H1 (cell line): ENCODE results near the gene AGPAT4. TPM values are rescaled to one million over a fixed set of nuclear protein-coding genes. Genes with fewer than 3 reads are reported as not detected.

Experiments used
- CTCF ChIA-PET: fragments of 300-600 bp; sonication (Branson Sonifier 250); formaldehyde crosslinking; loops from one replicate; lab custom pipeline; 2021; ENCODE audit not compliant: partially characterized antibody; lab: Charles Lee
- POLR2A ChIA-PET: fragments of 300-600 bp; sonication (Branson Sonifier 250); formaldehyde crosslinking; loops from one replicate; lab custom pipeline; 2021; ENCODE audit warnings: inconsistent platforms; ENCODE audit not compliant: partially characterized antibody; lab: Charles Lee
- DNase-seq, 2 experiments: peaks; one replicate each; pipeline versions ENCODE4 v3.0.0 to v3.0.0-alpha.2; 2010 to 2022; ENCODE audit warnings: low spot score in 2 of 2, low read depth in 1 of 2, mixed read lengths in 1 of 2
- FAIRE-seq: peaks from 2 replicates; lab custom pipeline; 2011; peaks lifted over from hg19 to GRCh38; lab: Jason Lieb, UNC
- H2AFZ ChIP-seq: 2 replicates; pipeline ENCODE4 v1.8.1; 2012; ENCODE audit warnings: low read length, inconsistent platforms
- H2AK5ac ChIP-seq: 2 replicates; pipeline ENCODE4 v1.6.1; 2013; ENCODE audit warnings: low read depth, low read length
- H2BK120ac ChIP-seq: replicated peaks from 2 replicates; pipeline ENCODE3; 2013; ENCODE audit warnings: low read depth, low read length, inconsistent platforms
- H2BK12ac ChIP-seq: 2 replicates; pipeline ENCODE4 v1.6.1; 2013; ENCODE audit warnings: low read depth, low read length
- H2BK15ac ChIP-seq: 2 replicates; pipeline ENCODE4 v1.6.1; 2013; ENCODE audit warnings: low read length
- H2BK20ac ChIP-seq: 2 replicates; pipeline ENCODE4 v1.6.1; 2013; ENCODE audit warnings: low read length
- H2BK5ac ChIP-seq: 2 replicates; pipeline ENCODE4 v1.6.1; 2013; ENCODE audit warnings: low read depth, low read length
- H3K14ac ChIP-seq: 2 replicates; pipeline ENCODE4 v1.6.1; 2013; ENCODE audit warnings: inconsistent platforms; ENCODE audit not compliant: insufficient read length
- H3K18ac ChIP-seq: 2 replicates; pipeline ENCODE4 v1.6.1; 2013; ENCODE audit warnings: low read length; ENCODE audit errors: extremely low read depth
- H3K23ac ChIP-seq: 2 replicates; pipeline ENCODE4 v1.6.1; 2013; ENCODE audit warnings: inconsistent platforms; ENCODE audit not compliant: insufficient read length
- H3K23me2 ChIP-seq: 2 replicates; pipeline ENCODE4 v1.6.1; 2013; ENCODE audit warnings: low read depth, low read length
- H3K27ac ChIP-seq: 2 replicates; pipeline ENCODE4 v1.6.1; 2011; ENCODE audit warnings: low read depth, low read length, inconsistent platforms
- H3K27me3 ChIP-seq, 4 experiments: replicated peaks in 1 of 4; 1 replicate in 1 of 4; 2 replicates in 3 of 4; pipeline versions ENCODE4 v1.6.1 to v1.8.1; 2011 to 2013; ENCODE audit warnings: low read length in 3 of 4, mild to moderate bottlenecking in 3 of 4, inconsistent platforms in 2 of 4, mixed read lengths in 2 of 4, moderate library complexity in 1 of 4; ENCODE audit not compliant: control insufficient read depth in 3 of 4, insufficient read depth in 3 of 4; ENCODE audit errors: extremely low read depth in 1 of 4
- H3K36me3 ChIP-seq, 4 experiments: 2 replicates each; pipeline versions ENCODE4 v1.6.1 to v1.8.1; 2011 to 2013; ENCODE audit warnings: mild to moderate bottlenecking in 4 of 4, low read length in 3 of 4, moderate library complexity in 2 of 4, control low read depth in 1 of 4, inconsistent platforms in 1 of 4; ENCODE audit not compliant: insufficient read depth in 4 of 4, control insufficient read depth in 2 of 4
- H3K4ac ChIP-seq: replicated peaks from 2 replicates; pipeline ENCODE3; 2013; ENCODE audit warnings: low read length, low read depth, mixed read lengths, inconsistent platforms; ENCODE audit not compliant: insufficient read length
- H3K4me1 ChIP-seq, 4 experiments: replicated peaks in 1 of 4; 1 replicate in 1 of 4; 2 replicates in 3 of 4; pipeline versions ENCODE4 v1.6.1 to v1.8.1; 2011 to 2013; ENCODE audit warnings: low read length in 3 of 4, inconsistent platforms in 2 of 4, mixed read lengths in 1 of 4; ENCODE audit not compliant: insufficient read depth in 4 of 4, control insufficient read depth in 3 of 4
- H3K4me2 ChIP-seq, 2 experiments: 2 replicates each; pipeline versions ENCODE4 v1.6.1 to v1.8.1; 2011 to 2013; ENCODE audit warnings: low read depth in 2 of 2, low read length in 2 of 2, control low read depth in 1 of 2, inconsistent platforms in 1 of 2, mild to moderate bottlenecking in 1 of 2; ENCODE audit not compliant: insufficient read depth in 1 of 2
- H3K4me3 ChIP-seq, 4 experiments: fragments of 200-600, 300-600 bp in 1 of 4; sonication (generic), shearing (Covaris generic), sonication (Bioruptor Twin) in 1 of 4; 2 replicates each; pipeline versions ENCODE4 v1.5.1 to v1.8.1; 2011 to 2016; ENCODE audit warnings: low read length in 4 of 4, low read depth in 3 of 4, control low read depth in 2 of 4, inconsistent platforms in 2 of 4, mild to moderate bottlenecking in 2 of 4, mixed read lengths in 1 of 4, moderate library complexity in 1 of 4; ENCODE audit not compliant: insufficient read depth in 2 of 4; ENCODE audit errors: extremely low read depth in 1 of 4
- H3K56ac ChIP-seq: replicated peaks from 2 replicates; pipeline ENCODE3; 2013; ENCODE audit warnings: low read depth, mild to moderate bottlenecking, mixed read lengths, low read length, inconsistent platforms; ENCODE audit not compliant: insufficient read length
- H3K79me1 ChIP-seq: 2 replicates; pipeline ENCODE4 v1.6.1; 2013; ENCODE audit warnings: low read depth, low read length, control low read depth
- H3K79me2 ChIP-seq, 2 experiments: 2 replicates each; pipeline versions ENCODE4 v1.6.1 to v1.8.1; 2012 to 2013; ENCODE audit warnings: low read length in 2 of 2, mild to moderate bottlenecking in 2 of 2, inconsistent platforms in 1 of 2; ENCODE audit not compliant: insufficient read depth in 2 of 2, control insufficient read depth in 1 of 2
- H3K9ac ChIP-seq, 4 experiments: replicated peaks in 1 of 4; 1 replicate in 1 of 4; 2 replicates in 3 of 4; pipeline versions ENCODE4 v1.6.1 to v1.8.1; 2011 to 2013; ENCODE audit warnings: low read depth in 3 of 4, low read length in 3 of 4, control low read depth in 2 of 4, mild to moderate bottlenecking in 2 of 4, moderate library complexity in 2 of 4, inconsistent platforms in 1 of 4; ENCODE audit errors: extremely low read depth in 1 of 4
- H3K9me3 ChIP-seq, 2 experiments: 2 replicates each; pipeline versions ENCODE4 v1.6.1 to v1.8.1; 2012 to 2013; ENCODE audit warnings: mild to moderate bottlenecking in 2 of 2, moderate library complexity in 2 of 2, control low read depth in 1 of 2, inconsistent platforms in 1 of 2, low read depth in 1 of 2, low read length in 1 of 2, mixed read lengths in 1 of 2; ENCODE audit not compliant: insufficient read depth in 2 of 2
- H4K20me1 ChIP-seq, 2 experiments: replicated peaks in 1 of 2; 2 replicates each; pipeline versions ENCODE3 to v1.8.1; 2011 to 2013; ENCODE audit warnings: inconsistent platforms in 2 of 2, low read length in 2 of 2, mild to moderate bottlenecking in 1 of 2; ENCODE audit not compliant: insufficient read depth in 2 of 2, control insufficient read depth in 1 of 2
- H4K5ac ChIP-seq: 2 replicates; pipeline ENCODE4 v1.6.1; 2013; ENCODE audit warnings: low read length, low read depth, mixed read lengths, inconsistent platforms; ENCODE audit not compliant: insufficient read length
- H4K8ac ChIP-seq: 2 replicates; pipeline ENCODE4 v1.8.0; 2013; ENCODE audit warnings: mild to moderate bottlenecking, moderate library complexity, low read length, inconsistent platforms; ENCODE audit not compliant: insufficient read depth; ENCODE audit errors: extremely low read depth
- H4K91ac ChIP-seq: replicated peaks from 2 replicates; pipeline ENCODE3; 2013; ENCODE audit warnings: low read length, mixed read lengths, inconsistent platforms; ENCODE audit not compliant: insufficient read length
- ASH2L ChIP-seq: fragments of 200-600, 300-600 bp; sonication (generic); IDR thresholded peaks from one replicate; pipeline ENCODE4 v1.7.1; 2017; ENCODE audit warnings: low read length
- CBX5 ChIP-seq: fragments of 300-800, 300-1000 bp; sonication (generic); IDR thresholded peaks from 2 replicates; pipeline ENCODE4 v1.7.1; 2016; ENCODE audit warnings: antibody characterized with exemption, low read length, low read depth
- GABPA ChIP-seq: IDR thresholded peaks from 2 replicates; pipeline ENCODE4 v1.6.1; 2011; ENCODE audit warnings: mild to moderate bottlenecking, low read length, moderate library complexity, borderline replicate concordance; ENCODE audit not compliant: insufficient read depth
- WGBS, 2 experiments: shearing (Covaris generic) in 1 of 2; methylation state at CpG; one replicate each; pipeline versions ENCODE4 v1.1.6 to v1.1.7; 2013 to 2015; ENCODE audit warnings: low lambda C conversion rate in 2 of 2, mixed read lengths in 2 of 2, inconsistent platforms in 1 of 2, low coverage in 1 of 2, missing lambda C conversion rate in 1 of 2; ENCODE audit not compliant: insufficient replicate concordance in 2 of 2, insufficient coverage in 1 of 2, insufficient read length in 1 of 2; ENCODE audit errors: extremely low coverage in 1 of 2, missing lambda C conversion rate in 1 of 2; 5-methylcytosine and 5-hydroxymethylcytosine counted together
- polyA plus RNA-seq, 7 experiments: library from polyadenylated mRNA; depleted of rRNA in 3 of 7; stranded (reverse) in 5 of 7; unstranded in 2 of 7; fragments of >200 nt in 5 of 7; fragments of 200-250 nt in 2 of 7; gene quantifications; 1 replicate in 5 of 7; 2 replicates in 1 of 7; 4 replicates in 1 of 7; pipeline versions ENCODE4 v1.2.1 to v1.2.3, GENCODE V29; 2011 to 2013; ENCODE audit warnings: missing spikeins in 2 of 7, mixed read lengths in 2 of 7
- total RNA-seq: library from RNA; stranded (reverse); fragmentation: NEBNext Ultra II Directional; extraction: Animal tissue kit (Norgen Biotek cat#: 25700); gene quantifications from 2 replicates; pipeline ENCODE4 v1.2.1, GENCODE V29; 2021

The AGPAT4 gene
- total and polyA plus RNA-seq, 2 of the 8 experiments (the other 6 are each of a cell fraction or from before 2014, with no cell fraction given), result 13.5 to 23.8 TPM

- WGBS, 2 experiments, result 93% methylated on average over 4 of the region's 4 CpGs; no CpG with 5 or more reads in 1 of the 2 experiments
- H3K27ac ChIP-seq, result no peak overlapping the region
- H3K9me3 ChIP-seq, result no peaks in the 10 kb centered on the region
- H3K4me2 ChIP-seq, result no peak overlapping the region
- no peaks in the 10 kb centered on the region for H3K4me1 ChIP-seq
- ChIA-PET POLR2A (no interaction called here), CTCF (interaction anchor here (0.7 to 2.8 kb wide), 4 partner anchors 254 to 371 kb away, joined by 3 to 11 read pairs (median 3); no protein-coding TSS in a partner anchor)
- no peak for FAIRE-seq
- no peaks in the 10 kb centered on the region for H3K27me3 ChIP-seq
- no peak for DNase-seq
- no peak overlapping the region for H2BK20ac ChIP-seq
- H3K14ac ChIP-seq, result no peak overlapping the region
- no peaks in the 10 kb centered on the region for H4K20me1 ChIP-seq
- TF ChIP-seq CBX5, result no peak
- TF ChIP-seq GABPA, result no peak
- no peak for TF ChIP-seq ASH2L
- no peaks in the 10 kb centered on the region for H3K79me1 ChIP-seq
- no peak overlapping the region for H4K5ac ChIP-seq
- H3K4me3 ChIP-seq, result no peak overlapping the region
- H4K8ac ChIP-seq, result no peak overlapping the region
- H4K91ac ChIP-seq, result no peak overlapping the region
- no peak overlapping the region for H3K4ac ChIP-seq
- H3K56ac ChIP-seq, result no peak overlapping the region
- no peak overlapping the region for H3K9ac ChIP-seq
- no peak overlapping the region for H2AK5ac ChIP-seq
- H2BK120ac ChIP-seq, result no peak overlapping the region
- peaks cover 8 to 46% (median 27%) of the 10 kb centered on the region in 4 experiments; a peak in 7 of 8 replicates for H3K36me3 ChIP-seq
- no peak overlapping the region for H2AFZ ChIP-seq
- H3K23me2 ChIP-seq, result no peaks in the 10 kb centered on the region
- no peak overlapping the region for H2BK5ac ChIP-seq
- H3K79me2 ChIP-seq, result no peaks in the 10 kb centered on the region
- H2BK15ac ChIP-seq, result no peak overlapping the region
- H3K18ac ChIP-seq, result no peak overlapping the region
- no peak overlapping the region for H3K23ac ChIP-seq
- no peak overlapping the region for H2BK12ac ChIP-seq
Observed at GRCh38 chr6:161116554-161116953, 157.3 kb downstream of the AGPAT4 start.
